Rectal smooth muscle tissue (tissue), 1 donor: ENCODE results near the gene IFNL1.

ENCODE experiments used
- H3K27ac ChIP-seq: one replicate; pipeline ENCODE4 v1.7.0; 2013; ENCODE audit warnings: low read depth, low read length, inconsistent platforms
- H3K27me3 ChIP-seq: one replicate; pipeline ENCODE4 v1.7.0; 2013; ENCODE audit warnings: low read length; ENCODE audit not compliant: control insufficient read depth, insufficient read depth
- H3K36me3 ChIP-seq: one replicate; pipeline ENCODE4 v1.7.0; 2013; ENCODE audit warnings: low read length; ENCODE audit not compliant: control insufficient read depth, insufficient read depth
- H3K4me1 ChIP-seq: one replicate; pipeline ENCODE4 v1.7.0; 2013; ENCODE audit warnings: low read length; ENCODE audit not compliant: control insufficient read depth, insufficient read depth
- H3K4me3 ChIP-seq: one replicate; pipeline ENCODE4 v1.7.0; 2013; ENCODE audit warnings: low read length
- H3K9ac ChIP-seq: one replicate; pipeline ENCODE4 v1.7.0; 2013; ENCODE audit warnings: low read length

Gene IFNL1

GRCh38 chr19:39318690-39319089 is 22.5 kb downstream of the IFNL1 start:
- Histone ChIP-seq H3K4me3 (no peak overlapping the region), H3K4me1 (no peaks in the 10 kb centered on the region), H3K9ac (no peak overlapping the region), H3K36me3 (no peaks in the 10 kb centered on the region), H3K27me3 (no peaks in the 10 kb centered on the region), H3K27ac (no peak overlapping the region)

- H3K27ac ChIP-seq = no peak overlapping the region
- no peaks in the 10 kb centered on the region for H3K4me1 ChIP-seq
- H3K9ac ChIP-seq = no peak overlapping the region
- H3K27me3 ChIP-seq = no peaks in the 10 kb centered on the region
- no peak overlapping the region for H3K4me3 ChIP-seq
- no peaks in the 10 kb centered on the region for H3K36me3 ChIP-seq
Observed at GRCh38 chr19:39319098-39319891, 23.1 kb downstream of the IFNL1 start.

GRCh38 chr19:39319892-39320248 is 23.7 kb downstream of the IFNL1 start:
- no peak overlapping the region for H3K9ac ChIP-seq
- no peak overlapping the region for H3K27ac ChIP-seq
- H3K36me3 ChIP-seq = no peaks in the 10 kb centered on the region

GRCh38 chr19:39321117-39321831 is 25.1 kb downstream of the IFNL1 start:
- no peak overlapping the region for H3K27ac ChIP-seq
- peak overlapping the region; percentile 4 for H3K4me3 ChIP-seq

More at GRCh38 chr19:39319892-39320248, 23.7 kb downstream of the IFNL1 start:
- H3K4me3 ChIP-seq = peak overlapping the region; percentile 72
- H3K27me3 ChIP-seq = no peaks in the 10 kb centered on the region
- H3K4me1 ChIP-seq = no peaks in the 10 kb centered on the region

GRCh38 chr19:39321832-39322176 is 25.6 kb downstream of the IFNL1 start:
- Histone ChIP-seq H3K36me3 (no peaks in the 10 kb centered on the region), H3K27me3 (no peaks in the 10 kb centered on the region), H3K4me3 (no peak overlapping the region), H3K4me1 (no peaks in the 10 kb centered on the region), H3K27ac (no peak overlapping the region), H3K9ac (no peak overlapping the region)

More at GRCh38 chr19:39321117-39321831, 25.1 kb downstream of the IFNL1 start:
- Histone ChIP-seq H3K36me3 (no peaks in the 10 kb centered on the region), H3K27me3 (no peaks in the 10 kb centered on the region), H3K9ac (no peak overlapping the region), H3K4me1 (no peaks in the 10 kb centered on the region)

GRCh38 chr19:39324242-39324842 is 28.1 kb downstream of the IFNL1 start:
- Histone ChIP-seq H3K27me3 (no peaks in the 10 kb centered on the region), H3K36me3 (no peaks in the 10 kb centered on the region), H3K27ac (no peak overlapping the region), H3K4me1 (no peaks in the 10 kb centered on the region), H3K9ac (no peak overlapping the region), H3K4me3 (no peak overlapping the region)

GRCh38 chr19:39325778-39326665 is 29.8 kb downstream of the IFNL1 start:
- H3K9ac ChIP-seq = no peak overlapping the region
- H3K27ac ChIP-seq = no peak overlapping the region
- H3K4me3 ChIP-seq = no peak overlapping the region
- H3K4me1 ChIP-seq = no peaks in the 10 kb centered on the region
- no peaks in the 10 kb centered on the region for H3K27me3 ChIP-seq
- no peaks in the 10 kb centered on the region for H3K36me3 ChIP-seq

GRCh38 chr19:39327363-39328045 is 31.3 kb downstream of the IFNL1 start:
- no peak overlapping the region for H3K4me3 ChIP-seq
- H3K27me3 ChIP-seq = no peaks in the 10 kb centered on the region
- H3K36me3 ChIP-seq = no peaks in the 10 kb centered on the region
- no peak overlapping the region for H3K9ac ChIP-seq
- H3K4me1 ChIP-seq = no peaks in the 10 kb centered on the region
- H3K27ac ChIP-seq = no peak overlapping the region

- no peaks in the 10 kb centered on the region for H3K36me3 ChIP-seq
- H3K9ac ChIP-seq = no peak overlapping the region
- H3K4me3 ChIP-seq = no peak overlapping the region
- no peaks in the 10 kb centered on the region for H3K27me3 ChIP-seq
- H3K27ac ChIP-seq = no peak overlapping the region
- no peaks in the 10 kb centered on the region for H3K4me1 ChIP-seq
Observed at GRCh38 chr19:39328046-39328705, 32.0 kb downstream of the IFNL1 start.

- Histone ChIP-seq H3K4me1 (no peaks in the 10 kb centered on the region), H3K36me3 (no peaks in the 10 kb centered on the region), H3K27me3 (no peaks in the 10 kb centered on the region), H3K27ac (no peak overlapping the region), H3K4me3 (no peak overlapping the region), H3K9ac (no peak overlapping the region)
Observed at GRCh38 chr19:39329948-39330347, 33.7 kb downstream of the IFNL1 start.

- H3K9ac ChIP-seq = no peak overlapping the region
- H3K36me3 ChIP-seq = no peaks in the 10 kb centered on the region
- no peak overlapping the region for H3K4me3 ChIP-seq
- H3K27me3 ChIP-seq = no peaks in the 10 kb centered on the region
- H3K4me1 ChIP-seq = no peaks in the 10 kb centered on the region
- H3K27ac ChIP-seq = no peak overlapping the region
Observed at GRCh38 chr19:39332293-39332692, 36.1 kb downstream of the IFNL1 start.
